Right renal cortex interstitium (tissue), 3 donors: ENCODE measurements around the gene TP73. TPM values are rescaled to one million over a fixed set of nuclear protein-coding genes. Genes with fewer than 3 reads are reported as not detected.
A peak's percentile ranks its signal among the peaks of the same experiment; 100 is the strongest.
"Not testable (repeated sequence)": the region's sequence is repeated elsewhere in the genome, so short reads cannot be mapped to it uniquely, and the experiment has no call there.

Experiments
- DNase-seq, 3 donors: peaks; one replicate each; pipeline ENCODE4 v3.0.0-alpha.2; 2013; ENCODE audit warnings: low read depth in 3 of 3, low spot score in 2 of 3
- polyA plus RNA-seq, 3 donors: library from polyadenylated mRNA; unstranded; fragments of 120-200 nt; gene quantifications; one replicate each; pipeline ENCODE4 v1.2.1, GENCODE V29; 2013; ENCODE audit not compliant: insufficient read length in 3 of 3

Gene TP73
- polyA plus RNA-seq, 3 donors, result 0.35 to 0.45 (median 0.40) TPM

DNA sequence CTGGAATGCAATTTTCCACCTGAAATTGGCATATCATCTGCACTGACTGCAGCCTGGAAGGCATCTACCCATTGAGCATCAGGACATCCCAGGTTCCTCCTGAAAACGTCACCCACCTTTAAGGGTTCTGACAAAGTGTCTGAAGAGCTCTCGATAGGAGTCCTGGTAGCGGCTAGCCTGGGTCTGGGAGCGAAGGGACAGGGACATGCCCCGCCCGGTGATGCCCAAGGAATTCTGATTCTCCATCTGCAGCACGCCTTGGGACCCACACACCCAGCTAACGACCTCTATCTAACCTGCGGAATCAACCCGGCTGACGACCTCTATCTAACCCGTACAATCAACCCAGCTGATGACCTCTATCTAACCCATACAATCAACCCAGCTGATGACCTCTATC lies 86.6 kb downstream of the TP73 start:
- no peak for DNase-seq

DNA sequence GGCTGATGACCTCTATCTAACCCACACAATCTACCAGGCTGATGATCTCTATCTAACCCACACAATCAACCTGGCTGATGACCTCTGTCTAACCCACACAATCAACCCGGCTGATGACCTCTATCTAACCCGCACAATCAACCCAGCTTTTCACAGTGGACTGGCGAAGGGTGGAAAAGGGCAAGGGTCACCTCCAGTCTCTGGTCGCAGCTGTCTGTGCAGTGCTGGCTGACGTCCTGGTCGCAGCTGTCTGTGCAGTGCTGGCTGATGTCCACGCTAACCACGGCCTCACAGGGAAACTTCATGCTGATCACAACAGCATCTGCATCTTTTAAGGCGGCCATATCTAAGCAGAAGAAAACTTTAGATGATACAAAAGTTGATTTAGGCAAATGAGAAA lies 87.7 kb downstream of the TP73 start:
- no peak for DNase-seq

DNA sequence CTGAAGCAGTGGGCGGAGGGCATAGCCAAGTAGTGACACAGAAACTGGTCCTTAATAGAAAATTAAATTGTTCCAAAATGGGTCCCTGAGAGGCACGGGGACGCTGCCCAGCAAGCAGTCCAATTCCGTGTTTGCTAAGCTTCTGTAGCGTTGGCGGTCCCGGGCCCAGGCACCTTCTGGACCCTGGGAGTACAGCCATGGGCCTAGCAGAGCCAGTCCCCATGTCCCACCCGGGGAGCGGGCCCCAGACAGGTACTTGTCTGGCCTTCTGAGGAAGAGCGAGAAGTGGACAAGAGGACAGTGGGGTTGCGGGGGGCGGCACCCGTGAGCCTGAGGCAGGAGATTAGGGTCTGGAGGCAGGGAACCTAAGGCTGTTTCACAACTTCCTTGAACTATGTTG lies 88.4 kb downstream of the TP73 start:
- DNase-seq, result no peak

DNA sequence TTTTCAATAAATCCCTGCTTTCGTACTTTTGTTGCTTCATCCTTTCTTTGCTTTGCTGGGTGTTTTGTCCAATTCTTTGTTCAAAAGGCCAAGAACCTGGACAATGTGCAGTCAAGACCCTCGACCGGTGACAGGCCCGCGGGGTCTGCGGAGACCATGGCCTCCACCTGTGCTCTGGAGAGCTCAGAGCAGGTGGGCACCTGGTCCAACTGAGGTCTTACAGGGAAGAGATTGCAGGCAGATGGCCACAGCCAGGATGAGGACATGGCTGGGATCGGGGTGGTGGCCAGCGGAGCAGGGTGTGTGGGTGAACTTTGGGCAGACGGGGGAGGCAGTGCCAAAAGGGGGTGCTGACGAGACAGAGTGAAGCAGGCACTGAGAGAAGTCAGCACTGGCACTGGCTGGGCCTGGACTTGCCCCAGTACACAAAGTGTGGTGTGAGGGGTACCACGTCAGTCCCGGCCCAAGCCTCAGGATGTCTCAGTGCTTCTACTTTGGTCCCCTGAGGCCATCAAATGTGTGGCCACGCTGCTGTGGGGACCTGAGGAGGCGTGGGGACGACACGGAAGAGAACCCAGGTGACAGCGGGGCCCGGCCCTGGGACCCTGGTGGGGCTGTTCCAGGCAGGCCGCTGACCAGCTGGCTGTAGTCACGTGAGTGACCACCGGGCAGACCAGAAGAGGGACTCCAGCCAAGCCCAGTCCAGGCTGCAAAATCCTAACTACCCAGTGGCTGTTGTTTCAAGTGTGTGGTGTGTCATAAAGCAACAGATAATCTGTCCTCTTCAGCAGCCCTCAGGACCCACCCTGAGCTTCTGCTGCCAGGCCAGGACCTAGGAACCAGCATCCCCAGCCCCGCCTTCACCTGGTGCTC lies 89.5 kb downstream of the TP73 start:
- DNase-seq, result no peak

DNA sequence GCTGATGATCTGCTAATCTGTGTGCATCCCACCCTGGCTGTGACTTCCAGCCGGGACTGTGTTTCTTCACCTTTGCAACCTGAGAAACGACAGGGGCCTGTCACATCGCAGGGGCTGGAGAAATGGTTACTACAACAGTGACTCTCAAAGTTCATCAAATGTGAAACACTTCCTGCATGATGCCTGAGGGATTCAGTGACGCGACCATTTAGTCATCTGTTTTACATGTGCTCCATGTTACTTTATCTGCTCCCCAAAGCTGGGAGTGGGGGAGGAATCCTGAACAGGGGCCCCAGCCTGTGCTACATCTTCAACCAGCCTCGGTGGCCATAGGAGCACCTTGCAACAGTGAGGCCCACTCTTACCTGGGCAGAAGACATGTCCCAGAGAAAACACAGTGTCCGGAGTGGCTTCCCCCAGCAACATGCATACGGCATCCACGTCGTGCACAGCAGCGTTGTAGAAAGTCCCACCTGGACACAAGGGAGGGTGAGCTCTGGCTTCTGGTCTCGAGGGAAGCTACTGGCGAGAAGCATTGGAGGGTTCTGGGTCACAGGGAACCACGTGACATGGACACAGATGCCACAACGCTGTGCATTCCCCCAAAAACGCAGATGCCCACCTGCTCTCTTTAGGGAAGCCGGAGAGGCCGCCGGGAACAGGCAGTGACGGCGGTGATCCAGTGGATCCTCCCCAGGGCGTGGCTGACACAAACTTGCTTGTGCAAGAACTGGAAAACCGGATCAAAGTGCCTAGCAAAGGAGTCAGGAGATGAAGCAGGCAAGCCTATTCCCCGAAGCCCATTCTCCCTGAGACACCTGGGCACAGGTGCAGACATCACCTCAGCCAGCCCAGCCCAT lies 90.4 kb downstream of the TP73 start:
- DNase-seq, result no peak

DNA sequence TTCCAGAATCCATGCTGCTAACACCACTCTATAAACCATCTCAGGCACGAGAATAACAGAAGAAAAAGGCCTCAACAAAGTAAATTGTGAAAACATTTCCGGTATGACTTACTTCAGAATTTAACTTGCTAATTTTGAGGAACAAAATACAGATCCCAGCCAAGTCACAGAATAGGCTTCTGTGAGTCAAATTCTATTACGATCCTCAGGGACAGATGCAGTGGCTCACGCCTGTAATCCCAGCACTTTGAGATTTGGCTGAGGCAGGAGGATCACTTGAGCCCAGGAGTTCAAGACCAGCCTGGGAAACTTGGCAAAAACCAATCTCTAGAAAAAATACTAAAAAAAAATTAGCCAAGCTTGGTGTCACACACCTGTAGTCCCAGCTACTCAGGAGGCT lies 91.1 kb downstream of the TP73 start:
- no peak for DNase-seq

DNA sequence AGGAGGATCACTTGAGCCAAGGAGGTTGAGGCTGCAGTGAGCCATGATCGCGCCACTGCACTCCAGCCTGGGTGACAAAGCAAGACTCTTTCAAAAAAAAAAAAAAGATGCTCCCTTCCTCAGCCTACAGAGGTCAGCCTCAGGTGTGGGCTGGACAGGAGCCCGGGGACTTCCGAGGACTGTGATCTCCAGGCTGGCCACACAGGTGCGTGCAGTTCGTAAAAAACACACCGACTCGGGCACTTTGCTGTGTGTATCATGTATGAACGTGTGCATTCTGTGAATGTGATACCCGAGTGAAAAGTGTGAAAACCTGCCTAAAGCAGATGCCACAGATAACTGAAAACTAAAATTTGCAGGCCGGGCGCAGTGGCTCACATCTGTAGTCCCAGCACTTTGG lies 91.5 kb downstream of the TP73 start:
- no peak for DNase-seq

DNA sequence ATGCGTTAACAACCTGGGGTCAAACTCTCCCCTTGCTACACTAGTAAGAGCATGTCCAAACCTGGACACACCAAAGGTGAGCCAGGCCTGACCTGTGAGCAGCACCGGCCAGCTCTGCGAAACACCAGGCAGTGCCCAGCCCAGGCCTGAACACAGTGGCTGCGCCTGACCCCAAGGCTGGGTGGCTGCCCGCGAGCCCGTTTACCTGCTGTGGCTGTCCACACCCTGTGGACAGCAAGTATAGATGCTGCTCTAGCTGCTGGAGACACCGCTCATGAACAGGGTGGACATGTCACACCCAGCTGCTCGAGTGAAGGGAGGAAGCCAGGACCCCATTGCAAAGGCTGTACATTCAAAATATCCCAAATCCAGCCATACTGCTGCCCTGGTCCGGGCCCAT lies 92.3 kb downstream of the TP73 start:
- no peak for DNase-seq

DNA sequence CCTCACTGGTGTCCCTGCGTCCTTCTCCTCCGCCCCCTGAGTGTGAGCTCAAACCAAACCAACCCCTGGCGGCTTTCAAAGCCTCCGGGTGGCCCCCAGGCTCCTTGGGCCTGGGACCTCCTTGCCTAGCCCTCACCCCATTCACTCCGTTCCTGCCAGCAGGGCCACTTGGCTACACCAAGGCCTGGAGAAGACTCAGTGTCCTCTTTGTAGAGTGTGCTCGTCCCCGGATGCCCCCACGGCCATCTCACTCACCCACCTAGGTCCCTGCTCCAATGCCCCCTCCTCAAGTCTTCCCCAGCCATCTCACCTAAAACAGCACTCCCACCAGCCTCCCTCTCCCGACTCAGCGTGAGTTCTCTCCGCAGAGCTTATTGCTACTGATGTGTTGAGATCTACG lies 92.8 kb downstream of the TP73 start:
- no peak for DNase-seq

DNA sequence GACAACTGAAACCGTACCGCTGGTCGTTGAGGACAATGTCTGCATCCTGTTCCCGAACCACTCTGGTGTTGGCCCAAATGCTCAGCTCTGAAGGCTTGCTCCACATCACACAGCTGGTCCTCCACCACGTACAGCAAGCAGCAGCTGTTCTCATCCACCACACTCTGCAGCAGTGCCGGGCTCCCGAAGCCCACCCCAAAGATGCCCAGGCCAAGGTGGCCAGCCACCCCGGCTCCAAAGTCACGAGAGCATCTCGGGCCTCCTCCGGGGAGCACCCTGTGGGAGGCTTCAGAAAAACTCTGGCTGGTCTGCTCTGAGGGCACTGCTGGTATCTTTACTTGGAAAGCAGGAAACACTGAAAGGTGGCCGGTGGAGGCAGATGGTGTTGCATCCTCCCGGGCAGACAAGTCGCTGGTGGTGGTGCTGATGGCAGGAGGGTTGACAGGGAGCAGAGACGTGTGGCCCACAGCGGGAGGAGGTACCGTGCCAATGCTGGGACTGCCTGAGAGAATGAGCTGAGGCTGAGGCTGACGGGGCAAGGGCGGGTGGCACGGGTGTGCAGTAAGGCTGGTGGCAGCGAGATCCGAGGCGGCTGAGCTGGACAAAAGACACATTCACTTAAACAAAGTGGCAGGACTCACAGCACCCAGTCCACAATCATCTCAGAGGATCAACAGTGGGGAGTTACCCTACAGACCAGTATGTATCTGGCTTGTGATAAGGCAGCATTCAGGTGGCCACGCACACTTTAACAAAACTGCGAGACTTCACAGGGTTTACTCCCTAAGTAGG lies 93.5 kb downstream of the TP73 start:
- no peak for DNase-seq

DNA sequence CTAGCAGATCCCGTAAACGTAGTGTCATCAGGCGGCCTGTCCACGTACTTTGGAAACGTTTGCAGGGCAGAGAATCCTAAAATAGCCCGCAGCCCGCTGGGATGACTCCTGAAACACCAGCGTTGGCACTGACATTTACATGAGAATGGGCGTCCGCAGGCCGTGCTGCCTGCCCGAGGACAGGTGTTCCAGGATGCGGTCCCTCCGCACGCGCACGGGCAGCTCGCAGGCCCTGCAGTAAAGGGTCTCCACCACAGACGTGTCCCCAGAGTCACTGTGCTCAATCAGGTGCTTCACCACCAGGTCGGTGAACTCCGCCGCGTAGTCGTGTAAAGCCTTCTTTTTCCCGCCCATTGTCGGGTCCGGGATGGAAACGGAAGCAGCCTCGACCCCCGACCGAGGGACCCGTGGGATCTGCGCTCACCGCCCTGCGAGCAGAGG lies 94.1 kb downstream of the TP73 start:
- no peak for DNase-seq

DNA sequence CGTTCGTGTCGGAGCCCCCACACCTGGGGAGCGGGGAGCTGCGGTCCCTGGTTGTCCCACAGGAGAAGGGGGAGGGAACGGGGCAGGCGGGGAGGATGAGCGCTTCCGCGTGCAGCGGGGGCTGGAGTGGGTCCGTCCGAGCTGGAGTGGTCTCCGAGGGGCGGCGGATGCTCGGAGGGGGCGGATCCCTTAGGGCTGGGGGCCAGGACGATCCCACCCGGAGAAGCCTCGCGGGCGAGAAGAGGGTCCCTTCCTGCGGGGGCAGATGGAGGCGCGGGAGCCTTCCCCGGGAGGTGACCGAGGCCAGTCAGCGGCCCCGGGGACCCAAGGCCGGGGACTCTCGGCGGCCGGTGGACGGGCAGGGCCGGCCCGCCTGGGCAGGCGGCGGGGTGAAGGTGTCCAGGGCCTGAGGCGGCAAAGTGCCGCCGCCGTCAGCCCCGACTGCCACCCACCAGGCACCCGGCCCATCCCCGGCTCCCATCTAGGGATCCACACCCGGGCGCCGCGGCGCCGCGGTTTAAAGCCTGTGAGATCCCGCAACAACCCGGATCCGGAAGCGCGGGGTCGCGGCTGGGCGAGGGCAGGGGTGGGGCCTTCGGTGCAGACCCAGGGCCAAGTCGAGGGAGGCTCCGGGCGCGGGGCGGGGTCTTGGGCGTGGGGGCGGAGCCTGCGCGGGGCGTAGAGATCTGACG lies 94.7 kb downstream of the TP73 start:
- DNase-seq, result peak in 1 of 3 donors; percentile 66

DNA sequence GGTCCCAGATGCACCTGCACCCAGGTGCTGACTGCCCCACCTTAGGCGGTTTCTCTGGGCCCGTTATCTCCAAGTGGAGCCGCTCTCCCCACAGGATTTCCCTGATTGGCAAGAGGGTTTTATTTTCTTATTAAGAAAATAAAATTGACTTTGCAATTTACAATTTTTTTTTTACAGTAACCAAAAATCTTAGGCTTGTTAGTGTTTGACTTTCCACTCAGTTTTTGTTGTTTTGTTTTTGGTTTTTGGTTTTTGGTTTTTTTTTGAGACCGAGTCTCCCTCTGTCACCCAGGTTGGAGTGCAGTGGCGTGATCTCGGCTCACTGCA lies 95.2 kb downstream of the TP73 start:
- no peak for DNase-seq

DNA sequence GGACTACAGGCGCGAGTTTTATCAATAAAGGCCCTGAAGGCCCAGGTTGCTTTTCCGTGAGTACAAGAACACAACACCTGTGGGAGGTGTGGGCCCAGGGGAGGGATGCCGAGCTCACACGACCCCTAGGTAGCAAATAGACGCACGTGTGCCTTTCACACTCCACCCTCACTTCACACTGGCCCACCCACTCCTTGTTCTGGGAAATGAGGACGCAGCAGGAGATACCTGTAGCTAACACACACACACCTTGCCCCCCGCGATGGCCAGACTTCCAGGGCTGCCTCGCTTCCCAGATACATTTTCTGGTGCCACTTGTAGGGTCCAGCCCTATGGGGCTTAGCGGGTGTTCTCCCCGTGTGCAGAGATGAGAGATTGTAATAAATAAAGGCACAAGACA lies 95.6 kb downstream of the TP73 start:
- DNase-seq, result no peak

DNA sequence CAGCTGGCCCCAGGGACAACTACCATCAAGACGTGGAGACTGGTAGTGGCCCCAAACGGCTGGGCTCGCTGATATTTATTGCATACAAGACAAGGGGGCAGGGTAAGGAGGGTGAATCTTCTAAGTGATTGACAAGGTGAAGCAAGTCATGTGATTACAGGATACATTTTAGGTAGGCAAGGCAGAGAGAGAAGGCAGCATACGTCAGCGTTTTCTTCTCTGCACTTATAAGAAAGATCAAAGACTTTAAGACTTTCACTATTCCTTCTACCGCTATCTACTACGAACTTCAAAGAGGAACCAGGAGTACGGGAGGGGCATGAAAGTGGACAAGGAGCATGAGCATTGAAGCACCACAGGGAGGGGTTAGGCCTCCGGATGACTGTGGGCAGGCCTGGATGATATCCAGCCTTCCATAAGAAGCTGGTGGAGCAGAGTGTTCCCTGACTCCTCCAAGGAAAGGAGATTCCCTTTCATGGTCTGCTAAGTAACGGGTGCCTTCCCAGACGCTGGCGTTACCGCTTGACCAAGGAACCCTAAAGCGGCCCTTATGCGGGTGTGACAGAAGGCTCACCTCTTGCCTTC lies 96.1 kb downstream of the TP73 start:
- not testable (repeated sequence) for DNase-seq

DNA sequence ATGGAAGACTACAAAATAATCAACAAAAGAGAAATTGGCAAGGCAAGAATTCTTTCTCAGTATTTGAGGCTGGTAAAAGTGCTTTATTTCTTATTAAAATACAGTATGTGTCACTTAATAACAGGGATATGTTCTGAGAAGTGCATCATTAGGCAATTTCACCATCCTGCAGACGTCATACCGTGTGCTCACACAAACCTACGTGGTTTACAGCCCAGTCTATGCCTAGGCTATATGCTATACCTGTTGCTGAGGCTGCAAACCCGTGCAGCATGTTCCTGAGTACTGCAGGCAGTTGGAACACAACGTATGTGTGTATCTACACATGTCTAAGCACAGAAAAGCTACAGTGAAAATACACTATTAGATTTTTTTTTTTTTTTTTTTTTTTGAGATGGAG lies 97.2 kb downstream of the TP73 start:
- DNase-seq, result no peak

DNA sequence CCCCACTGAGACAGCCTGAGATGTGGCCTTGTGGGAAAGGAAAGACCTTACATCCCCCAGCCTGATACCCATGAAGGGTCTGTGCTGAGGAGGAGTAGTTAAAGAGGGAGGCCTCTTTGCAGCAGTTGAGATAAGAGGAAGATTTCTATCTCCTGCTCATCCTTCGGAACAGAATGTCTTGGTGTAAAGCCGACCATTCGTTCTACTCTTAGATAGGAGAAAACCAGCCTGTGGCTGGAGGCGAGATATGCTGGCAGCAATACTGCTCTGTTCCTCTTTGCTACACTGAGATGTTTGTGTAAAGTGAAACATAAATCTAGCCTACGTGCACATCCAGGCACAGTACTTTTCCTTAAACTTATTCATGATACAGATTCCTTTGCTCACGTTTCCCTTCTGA lies 98.4 kb downstream of the TP73 start:
- no peak for DNase-seq

DNA sequence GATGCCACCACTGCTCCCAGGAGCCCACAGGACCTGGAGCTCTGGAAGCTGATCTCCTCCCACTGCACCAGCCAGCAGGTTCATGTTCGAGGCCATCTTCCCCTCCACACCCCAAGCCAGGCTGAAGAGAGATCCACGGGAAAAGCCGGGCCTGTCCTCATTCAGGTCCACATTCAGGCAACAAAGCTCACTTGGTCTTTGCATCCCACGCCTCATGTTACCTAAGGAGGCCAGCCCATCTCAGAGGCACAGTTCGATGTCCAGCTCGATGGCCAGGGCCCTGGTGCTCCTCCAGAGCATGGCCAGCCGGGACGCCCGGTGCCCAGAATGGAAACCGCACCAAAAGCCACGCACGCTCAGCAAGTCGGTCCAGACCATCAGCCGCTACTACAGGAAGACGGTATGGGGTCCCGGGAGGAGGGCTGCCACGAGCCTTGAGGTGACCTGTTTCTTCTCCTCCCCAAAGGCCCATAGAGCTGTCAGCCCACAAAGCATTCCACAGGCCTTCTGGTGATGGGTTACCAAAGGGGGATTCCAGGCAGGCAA lies 100.2 kb downstream of the TP73 start, which contains the start of gene CCDC27:
Gene CCDC27 (plus strand): TSS at position 51 of the 546 bp plus-strand sequence. CDS start 32 bp downstream, at position 83.
- DNase-seq, result no peak

DNA sequence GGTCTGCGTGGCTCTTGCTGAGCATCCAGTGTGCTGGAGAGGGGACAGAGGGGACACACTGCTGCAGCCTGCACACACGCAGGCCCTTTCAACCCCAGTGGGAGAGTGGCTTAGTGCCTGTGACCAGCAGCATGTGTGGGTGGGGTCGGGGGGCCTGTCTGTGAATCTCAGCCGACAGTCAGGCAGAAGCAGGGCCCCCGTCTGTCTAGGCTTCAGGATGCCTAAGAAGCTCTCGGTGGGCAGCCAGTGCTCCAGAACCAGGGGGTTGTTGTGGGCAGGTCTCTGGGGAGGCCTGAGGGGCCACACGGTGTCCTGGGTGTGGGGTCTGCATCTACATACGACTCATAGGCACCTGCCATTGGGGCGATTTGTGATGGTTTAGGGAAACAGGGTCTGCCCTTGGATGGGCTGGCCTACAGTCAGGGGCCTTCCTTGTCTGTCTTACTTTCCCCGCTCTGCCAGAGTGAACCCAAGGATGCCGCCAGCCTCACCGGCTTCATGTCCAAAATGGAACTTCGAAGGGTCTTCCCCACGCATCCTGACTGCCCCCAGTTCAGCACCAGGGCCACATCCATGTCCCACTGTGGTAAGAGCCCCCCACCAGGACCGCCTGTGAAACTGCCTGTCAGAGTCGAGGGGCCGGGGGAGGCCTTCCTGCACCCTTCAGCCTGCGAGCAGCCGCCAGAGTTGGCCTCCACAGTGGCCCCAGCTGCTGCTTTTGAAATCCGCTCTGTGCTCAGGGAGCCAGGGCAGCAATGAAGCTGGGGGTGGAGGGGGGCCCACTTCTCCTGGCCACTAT lies 101.5 kb downstream of the TP73 start:
- DNase-seq, result no peak
